SK-N-DZ (cell line): ENCODE measurements around the gene WWC2.
"Not testable (repeated sequence)": the region's sequence is repeated elsewhere in the genome, so short reads cannot be mapped to it uniquely, and the experiment has no call there.

Source experiments
- DNase-seq: peaks from one replicate; pipeline ENCODE4 v3.0.0-alpha.2; 2015; ENCODE audit warnings: low spot score

Gene WWC2

GRCh38 chr4:183100298-183100599 is 1.2 kb downstream of the WWC2 start:
- no peak for DNase-seq

DNA sequence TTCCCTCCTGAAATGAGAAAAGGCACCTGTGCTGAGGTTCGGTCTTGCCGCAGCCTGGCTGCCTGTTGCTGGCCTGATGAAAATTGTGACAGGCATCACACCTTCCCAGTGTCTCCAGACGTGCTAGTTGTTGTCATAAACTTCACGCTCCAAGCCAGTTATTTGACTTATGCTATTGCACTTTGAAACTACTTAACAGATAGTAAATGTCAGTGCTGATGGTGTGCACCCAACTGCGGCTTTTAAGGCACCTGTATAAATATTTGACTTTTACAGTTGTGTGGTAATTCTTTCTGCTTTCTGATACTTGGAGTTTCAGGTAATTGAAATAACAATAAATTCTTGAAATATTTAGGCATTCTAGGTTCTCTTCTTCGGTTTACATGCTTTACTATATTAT is 1.8 kb downstream of the WWC2 start:
- DNase-seq: no peak

- DNase-seq: no peak
Observed at GRCh38 chr4:183101956-183102480, 3.0 kb downstream of the WWC2 start.

DNA sequence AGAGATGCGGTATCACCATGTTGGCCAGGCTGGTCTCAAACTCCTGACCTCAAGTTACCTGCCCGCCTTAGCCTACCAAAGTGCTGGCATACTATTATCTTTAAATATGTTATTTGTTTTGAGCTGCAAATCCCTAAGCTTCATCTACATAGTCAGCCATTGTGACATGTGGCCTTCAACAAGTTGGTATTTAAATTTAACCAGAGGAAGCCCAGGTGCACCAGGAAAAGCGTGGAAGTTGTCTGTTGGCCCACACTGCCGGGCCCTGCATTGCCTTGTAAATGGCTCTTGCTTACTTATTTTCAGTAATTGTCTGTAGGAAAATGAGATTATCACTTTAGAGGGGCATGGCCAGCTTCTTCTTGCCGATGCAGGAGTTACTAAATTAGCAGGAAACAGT is 6.0 kb downstream of the WWC2 start:
- no peak for DNase-seq

DNA sequence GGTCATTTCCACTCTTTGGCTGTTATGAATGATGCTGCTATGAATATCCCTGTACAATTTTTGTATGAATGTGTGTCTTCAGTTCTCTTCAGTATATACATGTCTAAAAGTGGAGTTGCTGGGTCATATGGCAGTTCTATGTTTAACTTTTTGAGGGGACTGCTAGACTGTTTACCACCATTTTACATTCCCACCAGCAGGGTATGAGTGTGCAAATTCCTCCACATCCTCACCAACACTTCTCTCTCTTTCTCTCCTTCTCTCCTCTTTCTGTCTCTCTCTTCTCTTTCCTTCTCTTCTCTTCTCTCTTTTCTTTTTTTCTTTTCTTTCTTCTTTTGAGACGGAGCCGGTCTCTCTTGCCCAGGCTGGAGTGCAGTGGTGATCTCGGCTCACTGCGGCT is 7.8 kb downstream of the WWC2 start:
- DNase-seq: no peak

GRCh38 chr4:183107891-183108459 is 8.9 kb downstream of the WWC2 start:
- DNase-seq: no peak

GRCh38 chr4:183110244-183110643 is 11.2 kb downstream of the WWC2 start:
- no peak for DNase-seq

DNA sequence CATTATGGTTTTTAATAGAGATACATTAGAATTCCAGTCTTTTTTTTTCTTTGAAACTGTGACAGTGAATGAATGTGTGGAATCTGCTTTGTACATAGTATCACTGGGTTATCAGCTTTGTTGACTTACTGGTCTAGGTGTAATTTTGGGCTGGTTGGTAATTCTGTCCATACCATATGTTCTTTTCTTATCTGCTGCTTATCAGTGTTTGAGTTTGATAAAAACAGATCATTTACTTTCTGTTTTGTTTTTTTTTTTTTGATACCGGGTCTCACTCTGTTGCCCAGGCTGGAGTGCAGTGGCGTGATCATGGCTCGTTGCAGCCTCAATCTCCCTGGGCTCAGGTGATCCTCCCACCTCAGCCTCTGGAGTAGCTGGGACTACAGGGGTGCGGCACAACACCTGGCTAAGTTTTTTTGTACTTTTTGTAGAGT is 12.4 kb downstream of the WWC2 start:
- DNase-seq: no peak

- no peak for DNase-seq
Observed at GRCh38 chr4:183118141-183118540, 19.1 kb downstream of the WWC2 start.

DNA sequence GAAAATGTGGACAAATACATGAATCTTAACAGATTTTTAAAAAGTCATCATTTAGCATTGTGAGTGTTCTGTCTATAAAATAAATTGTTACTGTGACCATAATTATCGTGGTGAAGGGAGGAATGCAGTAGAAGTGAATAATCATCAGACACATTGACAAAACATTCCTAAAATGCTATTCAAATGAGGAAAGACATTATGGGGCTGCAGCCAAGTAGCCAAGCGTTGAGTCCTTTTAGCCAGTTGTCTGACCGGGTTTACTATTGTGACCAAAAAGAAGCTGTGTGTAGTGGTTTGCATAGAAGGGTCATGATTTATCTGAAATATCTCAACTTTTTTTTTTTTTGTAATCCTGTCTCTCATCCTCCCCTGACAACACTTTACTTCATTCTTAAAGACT is 19.5 kb downstream of the WWC2 start:
- no peak for DNase-seq

GRCh38 chr4:183121660-183122059 is 22.6 kb downstream of the WWC2 start:
- DNase-seq: not testable (repeated sequence)

- no peak for DNase-seq
Observed at GRCh38 chr4:183124228-183124627, 25.2 kb downstream of the WWC2 start.

DNA sequence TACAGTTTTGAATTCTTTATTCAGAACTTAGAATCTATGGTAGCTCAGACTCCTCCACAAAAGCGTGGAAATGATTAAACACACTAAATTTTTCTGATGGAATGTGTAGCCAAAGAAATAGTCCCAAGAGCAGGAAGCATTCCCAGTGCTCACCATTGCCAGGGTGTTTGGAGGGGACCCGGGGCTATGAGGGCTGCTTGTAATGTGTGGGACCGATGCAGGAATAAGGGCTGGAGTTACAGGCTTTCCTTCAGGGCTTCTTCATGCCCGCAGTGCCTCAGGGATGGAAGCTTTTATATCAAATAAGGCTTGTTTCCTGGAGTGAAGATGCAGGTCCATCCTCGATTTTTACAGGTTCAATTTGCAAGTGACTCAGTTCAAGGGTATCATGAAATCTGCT is 25.8 kb downstream of the WWC2 start:
- DNase-seq: no peak

DNA sequence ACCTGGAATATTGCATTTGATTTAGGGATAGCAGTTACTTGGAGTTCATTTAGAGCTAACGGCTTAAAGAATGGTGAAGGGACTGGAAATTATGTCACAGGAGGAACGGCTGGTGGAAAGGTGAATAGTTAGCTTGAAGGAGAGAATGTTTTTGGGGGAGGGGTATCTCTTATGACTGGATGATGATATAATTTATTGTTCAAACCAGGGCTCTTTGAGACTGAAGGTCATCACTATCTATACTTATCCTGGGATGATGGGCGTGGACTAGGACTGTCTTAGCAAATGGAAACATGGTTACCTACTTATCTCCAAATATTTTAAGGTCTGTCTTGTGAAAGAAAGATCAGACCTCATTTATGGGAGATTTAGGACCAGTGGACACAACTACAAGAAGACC is 30.1 kb downstream of the WWC2 start:
- peak; percentile 1 for DNase-seq

DNA sequence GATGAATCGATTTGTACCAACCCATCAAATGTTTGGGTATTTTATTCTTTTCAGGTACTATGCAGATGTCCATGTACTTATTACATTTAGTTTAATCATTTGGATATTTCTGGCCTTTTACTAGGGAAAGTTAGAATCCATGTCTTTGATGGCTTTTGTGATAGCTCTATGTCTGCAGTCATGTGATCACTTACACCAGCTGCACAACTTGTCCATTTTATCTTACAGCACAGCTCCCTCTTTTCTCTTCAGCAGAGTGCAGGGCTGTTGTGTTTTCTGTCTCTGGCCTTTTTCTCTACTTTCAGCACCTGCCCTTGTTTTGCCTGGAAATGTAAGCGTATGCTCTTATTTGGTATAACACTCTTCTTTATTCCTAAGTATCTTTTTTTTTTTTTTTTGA is 30.6 kb downstream of the WWC2 start:
- DNase-seq: peak; percentile 8

GRCh38 chr4:183130328-183131155 is 31.5 kb downstream of the WWC2 start:
- no peak for DNase-seq

DNA sequence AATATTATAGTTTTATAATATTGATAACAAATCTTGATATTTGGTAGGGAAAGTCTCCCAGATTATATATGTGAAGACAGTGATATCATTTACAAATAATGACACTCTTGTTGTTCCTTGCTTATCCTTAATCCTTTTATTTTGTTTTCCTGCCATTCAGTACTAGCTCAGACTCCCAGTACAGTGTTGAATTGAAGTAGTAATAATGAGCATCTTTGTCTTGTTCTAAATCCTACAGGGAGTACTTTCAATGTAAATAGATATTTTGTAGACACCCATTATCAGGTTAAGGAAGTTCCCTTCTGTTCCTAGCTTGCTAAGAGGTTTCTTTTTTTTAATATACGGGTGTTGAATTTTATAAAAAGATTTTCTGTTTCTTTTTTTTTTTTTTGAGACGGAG is 33.0 kb downstream of the WWC2 start:
- no peak for DNase-seq

GRCh38 chr4:183132865-183133264 is 33.8 kb downstream of the WWC2 start:
- no peak for DNase-seq

- no peak for DNase-seq
Observed at GRCh38 chr4:183136855-183137254, 37.8 kb downstream of the WWC2 start.

GRCh38 chr4:183139058-183139750 is 40.1 kb downstream of the WWC2 start:
- no peak for DNase-seq

GRCh38 chr4:183139972-183140570 is 41.0 kb downstream of the WWC2 start:
- DNase-seq: no peak

DNA sequence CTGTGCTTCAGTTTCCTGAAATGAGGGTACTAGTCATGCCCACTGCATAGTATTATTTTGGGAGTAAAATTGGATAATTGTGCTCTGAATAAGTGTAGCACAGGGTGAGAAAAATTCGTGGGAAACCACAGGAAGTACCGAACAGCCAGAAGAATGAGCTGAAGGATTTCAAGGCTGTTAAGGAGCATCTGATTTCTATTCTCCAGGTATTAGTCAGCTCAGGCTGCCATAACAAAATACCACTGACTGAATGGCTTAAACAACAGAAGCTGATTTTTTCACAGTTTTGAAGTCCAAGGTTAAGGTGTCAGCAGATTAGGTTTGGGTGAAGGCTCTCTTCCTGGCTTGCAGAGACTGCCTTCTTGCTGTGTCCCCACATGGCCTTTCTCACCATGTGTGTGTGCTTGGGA is 41.9 kb downstream of the WWC2 start:
- DNase-seq: no peak
